ENCODE data around the gene CETP.

CETP gene

DNA sequence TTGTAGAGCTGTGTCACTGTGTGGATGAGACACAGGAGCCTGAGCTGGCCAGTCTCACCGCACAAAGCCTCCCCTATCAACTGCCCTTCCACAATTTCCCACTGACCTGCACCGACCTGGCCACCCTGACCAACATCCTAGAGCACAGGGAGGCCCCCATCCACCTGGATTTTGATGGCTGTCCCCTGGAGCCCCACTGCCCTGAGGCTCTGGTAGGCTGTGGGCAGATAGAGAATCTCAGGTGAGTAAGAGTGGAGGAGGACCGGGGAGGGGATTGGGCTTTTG lies 65.0 kb downstream of the CETP start:
- no peak for DNase-seq
- intact Hi-C loops (cut with DNase I) = no loop called here

DNA sequence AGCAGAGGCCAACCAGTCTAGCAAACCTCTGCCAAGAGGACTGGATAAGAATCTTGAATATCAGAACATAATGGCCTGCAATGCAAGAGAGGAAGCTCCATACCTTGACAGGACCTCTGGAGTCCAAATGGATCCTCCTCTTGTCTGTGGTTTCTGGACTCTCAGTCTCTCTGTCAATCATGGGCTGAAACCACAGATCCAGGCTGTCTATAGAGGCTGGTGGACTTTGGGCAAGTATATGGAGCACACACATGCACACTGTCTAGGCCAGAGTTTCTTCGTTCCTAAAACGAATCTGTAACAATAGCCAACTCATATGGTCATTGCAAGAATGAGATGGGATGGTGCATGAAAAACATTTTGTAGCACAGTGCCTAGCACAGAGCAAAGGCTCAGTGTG lies 65.3 kb downstream of the CETP start:
- no peak for DNase-seq
- intact Hi-C loops (cut with DNase I) = no loop called here

DNA sequence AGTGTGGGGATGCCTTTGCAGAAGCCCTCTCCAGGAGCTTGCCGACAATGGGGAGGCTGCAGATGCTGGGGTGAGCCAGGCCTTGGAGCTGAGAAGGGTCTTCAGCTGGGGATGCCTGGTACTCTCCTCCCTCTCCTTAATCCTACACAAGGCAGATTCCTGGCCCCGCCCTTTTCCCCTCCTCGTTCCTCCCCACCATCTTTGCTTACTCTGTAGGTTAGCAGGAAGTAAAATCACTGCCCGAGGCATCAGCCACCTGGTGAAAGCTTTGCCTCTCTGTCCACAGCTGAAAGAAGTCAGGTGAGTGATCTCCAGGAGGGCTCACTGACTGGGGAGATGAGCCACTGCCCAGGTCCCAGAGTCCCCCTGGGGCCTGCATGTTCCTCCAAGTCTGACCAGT lies 66.3 kb downstream of the CETP start:
- intact Hi-C loops (cut with DNase I) = no loop called here

DNA sequence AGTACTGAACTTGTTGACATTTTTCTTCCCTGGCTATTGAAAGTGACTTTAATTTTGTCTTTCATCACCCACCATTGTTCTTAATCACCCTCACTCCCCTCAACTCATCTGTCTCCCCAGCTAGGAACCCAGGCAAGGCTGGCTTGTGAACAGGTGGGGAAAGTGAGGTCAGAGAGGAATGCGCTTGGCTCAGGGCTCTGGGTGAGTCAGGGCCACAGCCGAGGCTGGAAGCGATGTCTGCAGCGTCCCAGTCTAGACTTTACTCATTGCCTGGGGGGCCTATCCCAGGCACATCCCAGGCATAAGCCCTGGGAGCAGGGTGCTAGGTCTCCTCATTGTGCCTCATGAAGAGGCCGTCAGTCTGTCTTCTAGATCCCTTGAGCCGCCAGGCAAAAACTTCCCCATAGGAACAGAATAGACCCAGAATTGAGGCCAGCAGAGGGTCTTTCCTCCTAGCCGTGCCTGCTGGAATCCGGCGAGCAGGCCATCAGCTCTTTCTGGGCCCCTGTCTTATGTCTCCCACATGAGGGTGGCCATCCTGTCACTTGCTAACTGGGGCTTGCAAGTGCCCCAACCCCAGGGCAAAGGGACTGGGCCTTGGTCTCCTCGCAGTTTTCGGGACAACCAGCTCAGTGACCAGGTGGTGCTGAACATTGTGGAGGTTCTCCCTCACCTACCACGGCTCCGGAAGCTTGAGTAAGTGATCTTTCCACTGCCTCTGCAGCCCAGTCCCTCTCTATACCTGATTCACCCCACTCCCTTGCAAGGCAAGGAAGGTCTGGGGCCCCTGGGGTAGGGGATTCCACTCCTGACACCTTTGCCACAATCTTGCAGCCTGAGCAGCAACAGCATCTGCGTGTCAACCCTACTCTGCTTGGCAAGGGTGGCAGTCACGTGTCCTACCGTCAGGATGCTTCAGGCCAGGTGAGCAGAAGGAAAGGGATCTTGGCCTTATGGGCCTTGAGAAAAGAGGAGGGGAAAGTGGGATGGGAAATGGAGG lies 67.7 kb downstream of the CETP start:
- intact Hi-C loops (cut with DNase I) = no loop called here
- DNase-seq = no peak

More for the DNA sequence above, 66.3 kb downstream of the CETP start:
- no peak for DNase-seq

DNA sequence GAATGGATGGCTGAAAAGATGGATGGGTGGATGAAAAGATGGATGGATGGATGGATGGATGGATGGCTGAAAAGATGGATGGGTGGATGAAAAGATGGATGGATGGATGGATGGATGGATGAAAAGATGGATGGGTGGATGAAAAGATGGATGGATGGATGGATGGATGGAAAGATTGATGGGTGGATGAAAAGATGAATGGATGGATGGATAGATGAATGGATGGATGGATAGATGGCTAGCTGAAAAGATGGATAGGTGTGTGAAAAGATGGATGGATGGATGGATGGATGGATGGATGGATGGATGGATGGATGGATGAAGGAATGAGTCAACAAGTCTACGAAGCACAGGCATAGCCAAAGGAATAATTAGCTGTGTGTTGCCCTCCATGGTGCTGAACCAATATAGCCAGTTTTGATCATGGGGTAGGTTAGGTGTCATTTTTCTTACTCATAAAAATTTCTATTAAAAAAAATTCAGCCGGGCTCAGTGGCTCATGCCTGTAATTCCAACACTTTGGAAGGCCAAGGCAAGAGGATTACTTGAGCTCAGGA lies 68.7 kb downstream of the CETP start:
- DNase-seq = no peak
- intact Hi-C loops (cut with DNase I) = no loop called here

DNA sequence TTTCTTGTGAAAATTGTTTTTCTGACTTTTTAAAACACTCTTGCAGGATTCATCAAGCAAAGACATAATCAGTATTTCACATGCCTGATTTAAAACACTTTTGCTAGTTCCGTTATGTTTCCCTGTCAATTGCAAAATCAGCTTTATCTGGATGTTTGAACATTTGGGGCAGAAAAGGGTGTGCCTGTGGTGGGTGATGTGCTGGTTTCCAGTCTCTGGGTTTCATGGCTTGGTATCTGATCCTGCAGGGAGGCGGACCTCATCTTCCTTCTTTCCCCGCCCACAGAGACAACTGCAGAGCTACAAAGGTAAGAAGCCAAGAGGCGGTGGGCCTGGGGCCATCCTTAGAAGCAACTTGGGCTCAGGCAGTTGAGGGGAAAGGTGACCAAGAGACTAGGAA lies 69.4 kb downstream of the CETP start:
- no peak for DNase-seq
- intact Hi-C loops (cut with DNase I) = no loop called here

DNA sequence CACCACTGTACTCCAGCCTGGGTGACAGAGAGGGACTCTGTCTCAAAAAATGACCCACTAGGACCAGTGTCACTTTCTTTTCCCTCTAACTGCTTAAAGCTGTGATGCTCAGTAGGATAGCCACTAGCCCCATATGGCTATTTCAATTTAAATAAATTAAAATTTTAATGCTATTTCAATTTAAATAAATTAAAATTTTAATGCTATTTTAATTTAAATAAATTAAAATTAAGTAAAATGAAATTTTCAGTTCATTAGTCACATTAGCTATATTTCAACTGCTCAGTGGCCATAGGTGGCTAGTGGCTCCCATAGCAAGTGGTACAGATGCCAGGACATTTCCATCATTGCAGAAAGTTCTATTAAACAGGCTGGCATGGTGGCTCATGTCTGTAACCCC lies 70.6 kb downstream of the CETP start:
- intact Hi-C loops (cut with DNase I) = no loop called here

DNA sequence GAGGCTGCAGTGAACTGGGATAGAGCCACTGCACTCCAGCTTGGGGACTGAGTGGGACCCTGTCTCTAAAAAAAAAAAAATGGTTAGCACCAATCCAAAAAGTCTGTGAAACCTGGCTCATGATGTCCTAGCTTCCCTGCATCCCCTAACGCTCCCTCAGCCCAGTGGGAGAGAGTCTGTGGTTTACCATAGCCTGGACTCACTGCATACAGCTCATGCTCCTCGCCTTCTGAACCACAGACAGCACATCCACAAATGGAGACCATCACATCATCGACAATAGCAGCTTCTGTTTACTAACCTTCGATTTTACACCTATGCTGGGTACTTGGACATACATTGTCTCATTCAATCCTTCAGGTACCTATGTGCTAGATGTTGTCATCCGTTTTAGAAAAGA lies 71.2 kb downstream of the CETP start:
- intact Hi-C loops (cut with DNase I) = no loop called here
- no peak for DNase-seq

More for the DNA sequence above, 70.6 kb downstream of the CETP start:
- DNase-seq = no peak

All from head of caudate nucleus (tissue), 42 donors.